NCI-H526 treated with DMSO at 0.1 percent for 48 hours (cell line): ENCODE data around the gene CILP.

ENCODE experiments used
- DNase-seq: peaks from one replicate; lab custom pipeline; 2025; lab: John Stamatoyannopoulos, UW

The CILP gene

GRCh38 chr15:65221697-65222096 is 10.4 kb upstream of the CILP start:
- DNase-seq = no peak

GRCh38 chr15:65219137-65219536 is 7.9 kb upstream of the CILP start:
- no peak for DNase-seq

DNA sequence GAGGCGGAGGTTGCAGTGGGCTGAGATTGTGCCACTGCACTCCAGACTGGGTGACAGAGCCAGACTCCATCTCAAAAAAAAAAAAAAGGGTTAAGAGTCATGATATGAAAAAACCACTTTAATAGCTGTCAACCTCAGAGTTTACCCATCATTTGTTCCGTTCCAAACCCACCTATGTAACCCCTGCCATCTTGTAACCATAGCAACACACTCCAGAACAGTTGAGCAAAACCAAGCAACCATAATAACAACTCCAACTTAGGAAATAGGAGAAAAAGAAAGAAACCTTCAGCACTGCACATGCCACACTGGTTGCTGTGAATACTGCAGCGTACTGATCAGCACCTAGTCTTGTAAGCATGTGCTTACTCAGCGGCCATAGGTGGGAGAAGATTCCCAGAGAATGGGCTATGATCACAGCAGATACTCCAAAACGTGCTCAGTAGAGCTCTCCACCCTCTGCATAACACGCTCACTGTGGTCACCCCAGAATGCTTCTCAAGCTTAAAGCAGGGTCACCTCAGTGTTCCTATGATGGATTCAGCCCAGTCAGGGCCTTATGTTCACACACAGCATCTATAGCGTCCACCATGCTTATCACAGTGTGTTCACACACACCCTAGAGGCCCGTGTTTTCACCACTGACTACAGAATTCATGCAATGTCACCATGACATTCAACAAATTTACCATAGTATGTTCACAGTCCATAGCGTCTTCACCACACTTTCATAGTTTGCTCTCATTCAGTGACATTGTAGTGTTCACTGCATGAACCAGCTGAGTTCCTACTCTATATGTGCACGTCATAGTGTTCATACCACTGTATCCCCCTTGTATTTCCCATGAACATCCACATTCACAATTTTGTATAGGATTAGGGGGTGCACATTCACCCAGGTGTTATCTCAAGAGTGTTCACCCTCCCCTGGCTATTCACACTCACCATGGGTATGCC is 6.5 kb upstream of the CILP start:
- no peak for DNase-seq

- no peak for DNase-seq
Measured at GRCh38 chr15:65215496-65215895, 4.2 kb upstream of the CILP start.

DNA sequence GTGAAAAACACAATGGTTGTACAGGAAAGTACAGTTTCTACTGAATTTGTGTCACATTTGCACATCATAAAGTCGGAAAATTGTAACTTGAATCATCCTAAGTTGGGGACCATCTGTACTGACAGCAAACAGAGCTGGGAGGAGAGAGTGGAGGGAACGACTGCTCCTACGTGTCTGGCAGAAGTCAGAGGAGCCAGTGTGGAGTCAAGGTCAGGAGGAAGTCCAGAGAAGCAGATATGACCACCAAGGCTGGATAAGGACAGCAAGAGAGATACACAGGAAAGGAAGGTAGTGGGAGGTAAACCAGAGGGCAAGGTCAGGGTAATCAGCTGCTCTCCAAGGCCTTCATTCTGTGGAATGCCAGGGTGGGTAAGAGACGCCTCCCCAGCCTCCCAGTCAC is 2.7 kb upstream of the CILP start:
- no peak for DNase-seq

- DNase-seq = no peak
Measured at GRCh38 chr15:65213241-65213640, 2.0 kb upstream of the CILP start.

- no peak for DNase-seq
Measured at GRCh38 chr15:65212097-65212496, 824 bp upstream of the CILP start.

DNA sequence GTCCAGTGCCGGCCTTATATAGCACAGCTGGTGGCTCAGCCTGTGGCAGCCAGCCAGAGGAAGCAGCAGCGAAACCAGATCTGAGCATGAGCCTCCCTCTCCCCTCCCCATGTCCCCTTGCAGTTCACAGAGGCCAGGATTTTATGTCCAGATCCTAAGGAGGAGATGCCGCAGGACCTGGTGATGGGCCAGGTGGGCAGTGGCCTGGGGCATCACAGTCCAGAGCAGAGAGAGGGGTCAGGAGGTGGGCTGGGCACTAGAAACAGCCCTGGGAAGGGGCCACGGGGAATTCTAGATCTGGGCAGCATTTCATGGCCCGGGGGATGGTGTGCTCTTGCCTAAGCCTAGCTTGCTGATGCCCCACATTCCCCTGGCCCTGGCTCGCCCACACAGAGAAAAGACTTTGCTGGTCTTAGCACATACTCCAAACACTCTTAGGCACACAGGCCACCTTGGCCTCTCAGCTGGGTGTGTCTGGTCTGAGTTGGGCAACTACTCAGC is 259 bp upstream of the CILP start:
- no peak for DNase-seq

DNA sequence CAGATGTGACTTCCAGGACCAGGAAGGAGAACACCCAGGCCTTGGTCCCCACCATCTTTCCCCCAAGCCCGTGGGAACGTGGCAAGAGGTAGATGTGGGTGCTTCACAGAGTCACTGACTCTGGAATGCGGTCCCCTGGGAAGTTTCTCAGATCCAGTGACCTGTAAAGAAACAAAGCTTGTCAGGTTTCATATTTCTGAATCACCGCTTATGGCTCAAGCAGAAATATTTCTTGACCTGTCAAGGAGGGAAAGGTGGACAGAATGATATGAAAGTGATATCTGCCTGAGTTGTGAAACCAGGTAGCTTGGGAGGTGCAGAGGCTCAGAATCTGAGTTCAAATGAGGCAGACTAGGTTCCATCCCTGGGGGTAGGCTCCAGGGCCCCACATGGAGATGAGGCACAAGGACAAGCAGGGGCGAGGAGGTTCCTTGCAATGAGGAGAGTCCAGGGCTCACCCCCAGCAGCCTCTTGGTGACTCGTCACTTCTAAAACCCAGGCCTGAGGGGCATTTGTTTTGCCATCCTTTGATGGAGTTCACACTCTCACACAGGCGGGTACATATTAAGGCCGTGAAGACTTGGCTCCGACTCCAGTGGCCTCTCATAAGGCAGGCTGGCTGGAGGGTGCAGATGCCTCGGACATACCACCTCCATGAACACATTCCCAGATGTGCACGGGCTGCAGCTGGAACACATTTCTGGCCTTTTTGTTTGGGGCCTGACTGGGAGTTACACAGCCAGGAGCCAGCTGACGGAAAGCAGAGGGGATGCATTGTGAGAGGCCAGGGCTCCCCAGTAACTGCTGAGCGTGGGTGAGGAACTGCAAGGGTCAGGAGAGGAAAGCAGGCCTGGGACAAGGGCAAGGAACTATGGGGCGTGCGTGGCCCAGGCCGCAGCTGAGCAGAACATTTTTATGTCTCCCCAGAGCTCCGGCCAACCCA is 1.3 kb downstream of the CILP start:
- DNase-seq = no peak

- DNase-seq = no peak
Measured at GRCh38 chr15:65208647-65209046, 2.6 kb downstream of the CILP start.

DNA sequence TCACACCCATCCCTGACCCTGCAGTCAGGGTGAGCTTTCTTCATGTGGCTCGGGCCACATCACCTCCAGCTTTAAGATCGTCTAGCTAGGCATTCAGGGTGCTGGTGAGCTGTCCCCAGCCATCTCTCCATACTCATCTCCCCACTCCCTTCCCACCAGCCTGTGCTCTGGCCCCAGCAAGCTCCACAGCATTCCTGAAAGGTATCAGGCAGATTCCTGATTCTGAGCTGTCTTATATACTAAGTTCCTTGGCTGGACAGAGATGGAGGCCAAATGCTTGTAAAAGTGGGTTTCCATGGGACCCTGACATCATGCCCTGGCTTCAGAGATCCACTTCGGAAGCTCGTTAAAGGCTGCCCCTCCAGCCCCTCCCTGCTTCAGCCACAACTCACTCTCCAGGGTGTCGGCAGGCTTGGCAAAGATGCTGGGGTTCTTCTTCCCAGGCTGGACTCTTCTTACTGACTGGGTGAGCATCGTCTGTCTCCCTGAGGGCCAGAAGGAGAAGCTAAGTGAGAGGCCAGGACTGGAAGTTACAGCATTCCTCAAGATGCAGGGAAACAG is 3.9 kb downstream of the CILP start:
- no peak for DNase-seq

- DNase-seq = no peak
Measured at GRCh38 chr15:65206750-65207149, 4.5 kb downstream of the CILP start.

DNA sequence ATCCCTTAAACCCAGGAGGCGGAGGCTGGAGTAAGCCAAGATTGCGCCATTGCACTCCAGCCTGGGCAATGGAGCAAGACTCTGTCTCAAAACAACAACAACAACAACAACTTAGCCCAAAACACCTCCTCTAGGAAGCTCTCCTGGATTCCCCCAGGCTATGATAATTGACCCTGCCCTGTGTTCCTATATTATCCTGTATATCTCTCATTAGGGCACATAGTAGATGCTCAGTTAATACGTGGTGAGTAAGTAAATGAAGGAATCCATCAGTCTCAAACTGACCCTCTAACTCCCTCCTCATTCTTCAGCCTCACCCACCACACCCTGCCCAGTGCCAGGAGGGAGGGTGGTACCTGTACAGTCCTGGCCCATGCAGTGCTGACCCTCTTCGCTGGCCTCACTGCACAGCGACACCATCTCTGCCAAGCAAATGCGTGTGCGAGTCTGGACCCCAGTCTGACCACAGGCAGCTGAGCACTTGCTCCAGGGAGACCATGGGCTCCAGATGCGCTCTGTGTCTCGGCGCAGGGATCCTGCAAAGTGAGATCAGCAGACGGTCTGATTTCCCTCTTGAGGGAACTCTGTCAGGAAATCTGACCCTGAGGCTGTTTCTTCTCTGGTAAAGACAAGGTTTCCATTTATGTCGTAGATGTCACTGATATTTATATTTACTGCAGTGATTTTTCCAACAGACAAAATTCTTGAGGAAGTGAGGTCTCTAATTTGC is 6.2 kb downstream of the CILP start:
- DNase-seq = no peak

GRCh38 chr15:65204236-65204930 is 6.9 kb downstream of the CILP start:
- DNase-seq = no peak

DNA sequence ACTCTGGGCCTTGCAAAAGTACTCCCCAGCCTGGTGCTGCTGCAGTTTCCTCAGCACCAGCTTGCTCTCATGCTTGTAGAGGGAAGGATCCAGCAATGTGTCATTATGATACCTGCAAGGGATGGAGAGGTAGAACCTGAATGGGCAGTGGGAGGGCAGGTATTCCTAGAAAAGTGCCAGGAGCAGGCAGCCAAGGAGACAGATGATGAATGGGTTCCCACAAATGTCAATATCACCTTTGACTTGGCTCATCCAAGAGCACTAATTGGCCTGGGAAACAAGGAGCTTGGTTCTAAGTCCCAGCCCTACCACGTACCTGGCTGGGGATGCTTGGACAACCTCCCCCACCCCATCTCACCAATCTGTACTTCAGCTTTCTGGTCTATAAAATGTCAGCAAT is 9.4 kb downstream of the CILP start:
- no peak for DNase-seq

DNA sequence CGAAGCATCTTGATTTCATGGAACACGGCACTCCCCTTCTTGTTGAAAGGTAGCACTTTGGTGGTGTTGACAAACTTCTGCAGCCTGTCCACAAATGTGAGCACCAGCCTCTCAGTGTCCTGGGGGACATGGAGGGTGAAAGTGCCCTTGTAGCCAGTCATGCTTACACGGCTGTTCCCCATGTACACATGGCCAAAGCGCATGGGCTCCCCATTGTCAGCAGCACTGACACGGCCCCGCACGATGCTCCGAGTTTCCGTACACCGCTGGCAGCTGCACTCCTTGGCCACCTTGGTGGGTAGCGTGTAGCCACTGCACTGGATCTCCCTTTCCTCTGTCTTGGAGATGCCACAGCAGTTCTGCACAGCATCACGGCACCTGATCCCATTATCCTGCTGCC is 12.7 kb downstream of the CILP start:
- DNase-seq = no peak

- no peak for DNase-seq
Measured at GRCh38 chr15:65197337-65197645, 14.0 kb downstream of the CILP start.

DNA sequence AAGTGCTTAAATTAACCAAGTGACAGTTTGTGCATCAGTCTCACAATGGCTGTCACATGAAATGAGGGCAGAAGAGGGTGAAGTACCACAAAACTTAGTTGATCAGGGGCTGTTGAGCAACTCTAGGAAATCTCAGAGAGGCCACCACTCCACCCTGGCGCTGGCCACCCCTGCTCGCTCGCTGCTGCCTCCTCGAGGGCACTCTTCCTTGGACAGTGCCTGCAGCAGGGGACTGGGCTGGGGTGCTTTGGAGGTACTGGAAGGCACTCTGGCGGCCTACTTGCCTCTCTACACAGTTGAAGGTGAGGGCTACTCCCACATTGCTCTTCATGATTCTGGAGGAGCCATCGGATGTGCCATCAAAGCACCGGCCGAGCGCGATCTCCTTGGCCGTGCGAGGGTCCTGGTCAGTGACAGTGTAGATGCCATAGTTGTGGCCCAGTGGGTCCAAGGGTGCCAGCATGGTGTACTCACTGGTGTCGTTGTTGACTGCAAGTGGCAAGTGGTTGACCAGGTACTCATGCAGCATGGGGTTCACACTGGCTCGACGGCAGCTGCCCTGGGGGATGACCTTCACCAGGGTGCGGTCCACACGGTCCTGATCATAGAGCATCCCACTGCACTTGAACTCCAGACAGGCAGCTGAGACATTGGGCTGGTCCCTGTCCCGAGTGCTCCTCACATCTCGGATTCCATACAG is 14.5 kb downstream of the CILP start:
- DNase-seq = no peak

- DNase-seq = no peak
Measured at GRCh38 chr15:65195548-65195923, 15.7 kb downstream of the CILP start.

DNA sequence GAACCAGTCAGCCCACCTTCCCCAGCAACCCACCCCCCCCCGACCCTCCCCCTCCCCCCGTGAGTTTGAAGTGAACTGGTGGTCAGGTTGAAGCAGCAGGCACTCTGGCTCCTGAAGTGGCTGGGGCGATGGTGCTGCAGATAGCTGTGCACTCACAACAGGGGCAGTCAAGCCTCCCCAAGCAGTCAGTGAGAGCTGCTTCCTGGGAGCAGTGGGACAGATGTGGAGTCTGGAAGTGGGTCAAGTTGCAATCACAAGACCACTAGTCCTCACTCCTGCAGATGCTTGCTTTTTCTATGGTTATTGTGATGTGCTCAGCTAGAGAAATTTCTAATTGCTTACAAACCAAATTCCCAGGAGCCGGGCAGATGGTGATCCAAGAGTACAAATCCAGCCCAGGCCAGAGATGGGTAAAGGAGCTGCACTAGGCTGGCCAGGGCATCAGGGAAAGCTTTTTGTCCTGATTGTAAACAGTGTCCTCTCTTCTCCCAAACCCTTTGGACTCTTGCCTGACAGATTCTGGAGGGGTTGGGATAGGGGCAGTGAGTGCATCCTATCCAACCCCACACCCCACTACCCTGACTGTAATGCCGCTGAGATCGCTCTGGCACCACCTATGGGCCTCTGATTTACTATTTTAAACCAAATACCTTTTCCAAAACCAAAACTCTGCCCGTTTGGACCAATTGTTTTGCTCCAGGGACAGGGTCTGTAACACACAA is 16.3 kb downstream of the CILP start:
- DNase-seq = no peak
